NCI-H1092 (cell line): Measurements from ENCODE around the gene PLCH2.

Experiments used
- DNase-seq: peaks from one replicate; lab custom pipeline; 2025; lab: John Stamatoyannopoulos, UW

Gene PLCH2

DNA sequence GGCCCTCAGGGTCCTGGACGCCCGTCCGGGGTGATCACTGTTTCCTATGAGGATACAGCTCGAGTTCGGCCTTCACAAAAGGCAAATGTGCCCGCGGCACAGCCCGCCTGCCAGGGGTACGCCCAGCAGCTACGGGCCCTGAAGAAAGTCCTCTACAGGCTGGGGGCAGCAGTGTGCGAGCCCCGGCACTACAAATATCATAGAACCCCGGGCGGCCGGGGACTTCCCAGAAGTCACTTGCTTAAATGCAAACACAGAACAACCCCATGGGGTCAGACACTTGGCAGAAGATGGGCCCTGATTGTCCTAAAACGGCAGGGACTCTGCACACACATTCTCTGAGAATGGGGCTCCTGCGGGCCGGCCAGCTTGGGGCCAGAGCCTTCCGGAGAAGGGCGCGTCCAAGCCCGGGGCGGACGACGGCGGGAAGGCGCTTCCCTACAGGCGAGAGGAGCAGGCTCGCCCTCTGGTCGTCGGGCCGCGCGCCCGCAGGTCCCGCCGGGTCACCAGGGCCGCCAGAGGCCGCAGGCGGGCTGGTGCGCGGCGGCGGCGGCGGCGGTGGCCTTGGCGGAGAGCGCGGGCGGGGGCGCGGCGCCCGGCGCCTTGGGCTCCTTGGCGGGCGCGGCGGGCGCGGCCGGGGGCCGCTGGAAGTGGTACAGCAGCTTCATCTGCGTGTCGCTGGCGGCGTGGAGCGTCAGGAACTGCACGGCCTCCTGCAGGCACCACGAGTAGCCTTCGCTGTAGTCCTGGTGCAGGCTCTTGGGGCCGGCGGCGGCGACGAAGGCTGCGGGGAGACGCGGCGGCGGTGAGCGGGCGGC, 53.1 kb downstream of the PLCH2 start:
- no peak for DNase-seq

DNA sequence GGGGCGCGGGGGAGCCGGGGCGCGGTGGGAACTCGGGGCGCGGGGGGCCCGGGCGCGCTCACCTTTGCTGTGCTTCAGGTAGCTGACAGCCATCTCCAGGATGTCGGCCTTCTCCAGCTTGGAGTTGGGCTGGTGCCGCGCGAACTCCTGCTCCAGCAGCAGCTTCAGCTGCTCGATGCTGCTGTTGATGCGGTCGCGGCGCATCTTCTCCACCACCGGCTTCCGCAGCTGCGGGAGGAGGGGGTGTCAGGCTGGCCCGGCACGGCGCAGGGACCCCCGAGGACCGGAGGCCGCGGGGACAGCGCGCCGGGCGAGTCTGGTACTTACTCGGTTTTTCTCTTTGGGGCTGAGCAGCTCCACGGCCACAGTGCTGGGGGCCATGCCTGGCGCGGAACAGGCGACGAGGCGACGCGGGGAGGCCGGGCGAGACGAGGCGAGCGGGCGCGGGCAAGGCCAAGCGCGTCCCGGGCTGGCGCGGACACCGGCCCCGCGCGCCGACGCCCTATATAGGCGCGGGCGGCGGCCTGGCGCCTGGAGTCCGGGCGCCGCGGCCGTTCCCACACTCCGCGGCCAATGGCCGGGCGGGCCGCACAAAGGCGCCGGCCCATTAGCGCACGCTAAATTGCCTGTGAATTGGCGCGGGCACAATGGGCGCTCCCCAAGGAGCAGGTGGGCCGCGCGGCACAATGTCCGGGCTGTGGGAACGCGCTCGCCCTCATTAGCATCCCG, 53.9 kb downstream of the PLCH2 start, which contains the start of gene HES5:
TSS of gene HES5 (minus strand) at position 480 of the 729 bp plus-strand sequence. CDS start at position 381, 99 bp downstream.
- DNase-seq, result no peak

- no peak for DNase-seq
Observed at GRCh38 chr1:2530513-2531361, 54.6 kb downstream of the PLCH2 start.

- DNase-seq, result no peak
Observed at GRCh38 chr1:2532485-2533160, 56.5 kb downstream of the PLCH2 start.

GRCh38 chr1:2533365-2533764, 57.3 kb downstream of the PLCH2 start:
- no peak for DNase-seq

DNA sequence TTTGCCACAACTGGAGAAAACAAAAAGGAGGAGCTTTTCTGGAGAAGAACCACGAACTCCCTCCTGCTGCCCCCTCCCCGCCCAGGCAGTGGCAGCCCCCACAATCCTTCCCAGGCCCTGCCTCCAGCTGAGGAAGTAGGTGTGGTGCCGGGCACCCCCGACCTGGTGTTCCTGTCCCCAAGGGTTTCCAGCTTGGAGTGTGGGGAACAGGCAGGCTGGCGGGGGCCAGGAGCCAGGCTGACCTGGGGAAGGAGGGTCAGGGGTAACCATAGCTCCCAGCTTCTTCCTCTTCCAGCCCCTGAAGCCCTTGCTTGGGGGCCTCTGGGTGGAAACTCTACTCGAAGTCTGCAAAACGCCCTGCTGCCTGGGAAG, 58.2 kb downstream of the PLCH2 start:
- DNase-seq, result no peak

GRCh38 chr1:2534687-2535441, 58.8 kb downstream of the PLCH2 start:
- DNase-seq, result no peak

- DNase-seq, result no peak
Observed at GRCh38 chr1:2535455-2535854, 59.4 kb downstream of the PLCH2 start.

DNA sequence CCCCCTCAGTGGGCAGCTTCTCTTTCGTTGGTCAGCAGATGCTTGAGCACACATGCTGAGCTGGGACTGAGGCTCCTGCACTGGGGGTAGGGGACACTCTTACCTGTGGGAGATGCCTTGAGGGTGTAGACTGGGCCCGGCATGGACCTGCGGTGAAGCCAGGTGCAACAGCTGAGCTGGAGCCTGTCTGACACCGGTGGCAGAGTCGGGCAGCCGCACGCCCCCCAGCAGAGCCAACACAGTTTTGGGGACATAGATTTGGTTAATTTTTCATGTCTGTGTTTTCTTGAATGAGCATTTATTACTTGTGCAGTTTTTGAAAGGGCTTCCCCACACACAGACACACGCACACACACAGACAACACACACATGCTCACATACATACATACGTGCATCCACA, 59.9 kb downstream of the PLCH2 start:
- DNase-seq, result no peak

- DNase-seq, result no peak
Observed at GRCh38 chr1:2537784-2538115, 61.7 kb downstream of the PLCH2 start.

DNA sequence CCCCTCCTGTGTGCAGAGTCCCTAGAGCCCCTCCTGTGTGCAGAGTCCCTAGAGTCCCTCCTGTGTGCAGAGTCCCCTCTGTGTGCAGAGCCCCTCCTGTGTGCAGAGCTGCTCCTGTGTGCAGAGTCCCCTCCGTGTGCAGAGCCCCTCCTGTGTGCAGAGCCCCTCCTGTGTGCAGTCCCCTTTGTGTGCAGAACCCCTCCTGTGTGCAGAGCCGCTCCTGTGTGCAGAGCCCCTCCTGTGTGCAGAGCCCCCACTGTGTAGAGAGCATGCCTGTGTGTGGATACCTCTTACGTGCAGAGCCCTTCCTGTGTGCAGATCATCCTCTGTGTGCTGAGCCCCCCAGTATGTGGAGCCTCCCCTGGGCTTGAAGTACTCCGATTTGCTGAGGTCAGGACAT, 62.3 kb downstream of the PLCH2 start:
- no peak for DNase-seq

- DNase-seq, result no peak
Observed at GRCh38 chr1:2538872-2539271, 62.8 kb downstream of the PLCH2 start.

DNA sequence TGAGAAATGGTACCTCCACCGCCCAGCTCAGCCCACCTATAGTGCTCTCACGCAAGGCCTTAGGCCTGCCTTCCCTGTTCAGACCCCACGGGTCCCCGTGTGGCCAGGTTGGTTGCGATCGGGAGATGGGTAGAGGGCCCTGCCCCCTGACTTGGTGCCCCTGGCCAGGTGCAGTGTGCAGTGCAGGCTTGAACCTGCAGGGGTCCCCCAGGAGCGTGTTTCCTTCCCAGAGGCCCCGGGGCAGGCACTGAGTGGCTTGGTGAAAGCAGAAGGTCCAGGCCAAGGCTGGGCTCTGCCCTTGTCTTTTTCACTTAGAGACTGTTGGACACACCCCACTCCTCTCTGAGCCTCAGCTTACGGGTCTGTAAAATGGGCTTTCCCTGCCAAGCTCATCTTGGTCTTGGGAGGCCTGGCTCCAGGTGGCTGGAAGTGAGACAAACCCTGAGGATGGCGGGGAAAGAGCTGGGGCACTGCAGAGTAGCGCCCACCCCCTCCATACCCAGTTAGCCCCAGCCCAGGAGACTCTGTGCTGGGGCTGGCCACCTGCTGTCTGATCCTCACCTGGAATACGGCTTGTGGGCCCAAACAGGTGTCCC, 63.3 kb downstream of the PLCH2 start:
- no peak for DNase-seq

DNA sequence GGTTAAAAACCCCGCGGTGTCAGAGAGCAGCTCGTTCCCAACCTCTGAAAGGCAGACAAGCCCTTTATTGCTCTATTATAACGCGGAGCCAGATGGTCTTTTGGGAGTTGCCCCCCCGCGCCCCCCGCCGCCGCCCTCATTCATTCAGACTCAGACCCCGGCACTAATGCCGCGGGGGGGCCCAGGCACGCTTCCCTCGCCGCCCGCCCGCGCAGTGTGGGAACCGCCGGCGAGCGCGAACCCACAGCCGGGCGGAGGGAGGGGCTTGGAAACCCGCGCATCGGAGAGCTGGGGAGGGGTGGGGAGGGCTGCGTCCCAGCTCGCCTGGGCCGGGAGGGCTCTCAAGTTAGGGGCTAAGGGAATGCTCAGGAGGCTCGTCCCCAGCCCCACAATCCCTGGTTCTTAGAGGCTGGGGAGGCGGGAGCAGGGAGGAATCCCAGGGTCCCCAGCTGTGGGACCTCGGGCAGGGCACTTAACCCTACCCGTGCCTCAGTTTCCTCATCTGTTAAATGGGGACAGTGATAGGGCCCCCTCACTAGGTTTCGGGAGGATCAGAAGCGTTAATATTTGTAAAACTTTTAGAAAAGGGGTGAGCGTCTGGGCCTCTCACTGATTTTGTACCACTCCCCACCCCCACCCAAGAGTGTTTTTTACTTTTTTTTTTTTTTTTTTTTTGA, 64.9 kb downstream of the PLCH2 start:
- no peak for DNase-seq

DNA sequence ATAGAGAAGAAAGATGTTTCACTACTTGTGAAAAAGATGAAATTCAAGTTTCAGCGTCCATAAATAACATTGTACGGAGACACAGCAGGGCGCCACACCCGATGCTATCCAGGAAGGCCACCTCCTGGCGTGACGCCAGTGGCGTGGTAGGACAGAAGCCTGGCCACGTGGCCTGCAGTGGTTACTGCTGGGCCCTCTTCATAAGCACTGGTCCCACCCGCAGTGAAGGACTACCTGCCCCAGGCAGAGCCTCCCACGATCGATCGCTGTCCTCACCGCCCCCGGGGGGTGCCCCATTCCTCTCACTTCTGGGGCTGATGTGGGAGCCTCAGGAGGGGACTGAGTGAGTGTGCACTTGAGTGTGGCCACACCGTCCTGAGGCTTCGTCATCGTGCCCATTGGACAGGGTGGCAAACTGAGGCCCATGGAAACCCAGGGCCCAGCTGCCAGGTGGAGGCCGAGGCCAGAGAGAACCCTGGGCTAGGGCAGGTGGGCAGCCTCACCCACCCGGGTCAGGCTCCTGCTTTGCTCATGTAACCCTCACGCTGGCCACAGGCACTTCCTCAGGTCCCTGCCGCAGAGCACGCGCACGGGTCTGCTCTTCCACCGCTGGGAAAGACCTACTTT, 65.6 kb downstream of the PLCH2 start:
- no peak for DNase-seq

DNA sequence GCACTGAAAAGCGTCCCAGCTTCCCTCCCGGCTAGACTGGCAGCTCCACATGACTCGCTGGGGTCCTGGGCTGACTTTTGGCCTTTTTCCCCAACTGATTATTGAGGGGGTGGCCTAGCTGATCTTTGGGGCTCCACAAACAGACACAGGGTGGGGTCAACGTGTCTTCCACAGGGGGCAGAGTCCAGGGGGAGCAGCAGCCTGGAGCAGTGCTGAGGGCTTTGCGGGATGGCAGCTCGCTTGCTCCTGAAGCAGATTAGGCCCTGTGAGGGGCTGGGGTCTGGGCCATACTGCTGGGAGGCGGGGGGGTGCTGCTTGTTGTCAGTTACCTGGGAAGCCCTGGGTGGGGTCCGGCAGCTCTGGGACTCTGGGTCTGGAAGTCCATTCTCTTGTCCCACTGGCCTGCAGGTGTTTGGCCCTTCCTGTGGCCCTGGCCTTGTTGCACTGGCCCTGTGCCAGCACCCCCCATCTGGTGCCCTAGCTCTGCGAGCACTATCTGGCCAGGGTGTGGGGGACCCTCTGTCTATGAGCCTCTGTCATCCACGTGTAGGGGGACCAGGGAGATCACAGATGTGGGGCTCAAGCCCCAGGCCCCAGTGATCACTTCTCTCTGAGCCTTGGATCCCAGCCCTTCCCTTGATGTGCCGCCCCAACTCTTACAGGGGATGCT, 66.3 kb downstream of the PLCH2 start:
- DNase-seq, result no peak

DNA sequence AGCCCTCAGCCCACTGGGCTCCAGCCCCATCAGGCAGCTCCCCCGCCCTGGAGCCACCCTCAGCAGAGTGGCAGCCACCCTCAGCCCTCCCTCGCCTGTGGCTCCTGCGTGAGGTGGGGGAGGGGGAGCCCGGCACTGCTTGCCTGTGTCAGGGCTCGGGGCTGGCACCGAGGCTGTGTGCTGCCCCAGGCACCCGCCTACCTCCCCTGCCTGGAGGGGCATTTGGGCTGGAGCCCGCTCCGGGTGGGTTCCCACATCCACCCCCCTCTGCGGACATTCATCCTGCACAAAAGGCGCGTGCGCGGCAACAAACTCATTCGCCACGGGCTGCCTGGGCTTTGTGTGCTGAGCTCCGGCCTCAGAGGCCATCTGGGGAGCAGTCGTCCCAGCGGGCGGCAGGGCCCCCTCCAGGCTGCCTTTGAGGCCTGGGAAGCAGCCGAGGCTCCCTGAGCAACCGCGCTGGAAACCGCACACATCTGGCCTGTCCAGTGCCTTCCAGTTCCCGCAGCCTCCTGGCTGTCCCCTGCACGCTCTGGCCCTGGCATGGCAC, 67.5 kb downstream of the PLCH2 start:
- no peak for DNase-seq

GRCh38 chr1:2544093-2544874, 68.2 kb downstream of the PLCH2 start:
- no peak for DNase-seq
